ENCODE results near the gene MYO1F.

Gene MYO1F

DNA sequence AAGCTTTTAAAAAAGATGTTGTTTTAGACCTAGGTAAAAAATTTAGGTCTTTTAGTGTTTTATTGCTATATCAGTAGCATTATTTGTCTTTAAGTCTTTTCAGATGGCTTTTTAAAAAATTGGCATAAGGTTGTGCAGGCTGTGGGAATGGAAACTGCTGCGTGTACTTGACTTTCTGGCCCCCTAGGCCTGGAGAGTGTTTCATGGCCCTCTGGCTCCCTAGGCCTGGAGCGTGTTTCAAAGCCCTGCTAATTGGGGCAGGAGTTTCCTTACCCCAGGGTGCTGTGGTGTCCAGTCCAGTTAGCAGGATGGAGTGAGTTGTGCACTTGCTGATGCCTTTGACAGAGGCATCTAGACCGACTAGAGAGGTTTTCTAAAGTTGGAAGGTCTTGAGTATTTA lies 98.6 kb downstream of the MYO1F start:
- Histone ChIP-seq H4K20me1 (peaks cover 100% of the 10 kb centered on the region), H3K36me3 (peaks cover 100% of the 10 kb centered on the region), H3K27ac (no peak overlapping the region), H3K4me2 (no peak overlapping the region), H3K9me3 (no peaks in the 10 kb centered on the region), H3K4me1 (peaks cover 26% of the 10 kb centered on the region), H3K27me3 (no peaks in the 10 kb centered on the region), H3K4me3 (no peak overlapping the region), H3K9ac (no peak overlapping the region; the same call in 1 of the 2 replicates)
- no peak for TF ChIP-seq Cebpa-rat (IDR thresholded peaks at IDR 0.05)

- Histone ChIP-seq H3K9ac (no peak overlapping the region; the same call in 1 of the 2 replicates), H3K36me3 (peaks cover 99% of the 10 kb centered on the region), H3K27ac (no peak overlapping the region), H3K4me1 (peaks cover 33% of the 10 kb centered on the region), H3K4me2 (no peak overlapping the region), H3K9me3 (no peaks in the 10 kb centered on the region), H4K20me1 (peaks cover 100% of the 10 kb centered on the region), H3K4me3 (no peak overlapping the region), H3K27me3 (no peaks in the 10 kb centered on the region)
- no peak for TF ChIP-seq Cebpa-rat (IDR thresholded peaks at IDR 0.05)
Measured at GRCh38 chr19:8477889-8478288, 99.4 kb downstream of the MYO1F start.

GRCh38 chr19:8476524-8476923 lies 100.7 kb downstream of the MYO1F start:
- peaks cover 100% of the 10 kb centered on the region for H4K20me1 ChIP-seq
- no peak for TF ChIP-seq Cebpa-rat (IDR thresholded peaks at IDR 0.05)
- H3K4me3 ChIP-seq: no peak overlapping the region
- H3K4me1 ChIP-seq: peaks cover 47% of the 10 kb centered on the region
- H3K27ac ChIP-seq: no peak overlapping the region
- H3K27me3 ChIP-seq: no peaks in the 10 kb centered on the region
- H3K9ac ChIP-seq: no peak overlapping the region
- H3K4me2 ChIP-seq: no peak overlapping the region
- peaks cover 99% of the 10 kb centered on the region for H3K36me3 ChIP-seq
- H3K9me3 ChIP-seq: no peaks in the 10 kb centered on the region

DNA sequence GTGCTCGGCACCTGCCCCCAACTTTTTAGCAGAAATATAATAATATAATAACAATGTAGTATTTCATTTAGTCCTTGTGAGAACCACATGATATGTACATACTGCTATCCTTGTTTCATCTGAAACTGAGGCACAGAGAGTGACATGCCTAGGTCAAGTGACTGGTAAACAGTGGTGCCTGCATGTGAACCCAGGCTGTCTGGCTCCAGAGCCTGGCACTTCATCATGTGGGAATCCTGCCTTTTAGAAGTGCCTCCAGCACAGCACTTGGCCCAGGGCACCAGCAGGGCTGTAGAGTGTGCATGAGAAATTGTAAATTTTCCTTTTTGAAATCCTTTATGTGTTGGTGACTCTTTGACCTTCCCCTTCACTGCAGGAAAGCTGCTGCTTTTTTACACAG lies 102.2 kb downstream of the MYO1F start:
- no peak for TF ChIP-seq Cebpa-rat (IDR thresholded peaks at IDR 0.05)
- H3K36me3 ChIP-seq: peaks cover 99% of the 10 kb centered on the region
- H3K4me2 ChIP-seq: peak overlapping the region; percentile 65

GRCh38 chr19:8473648-8474476 lies 103.4 kb downstream of the MYO1F start:
- peaks cover 73% of the 10 kb centered on the region for H3K4me1 ChIP-seq
- H3K36me3 ChIP-seq: peaks cover 99% of the 10 kb centered on the region
- TF ChIP-seq Cebpa-rat (IDR thresholded peaks at IDR 0.05): no peak
- H3K4me2 ChIP-seq: peak overlapping the region; percentile 65
- peak overlapping the region; percentile 19 for H3K27ac ChIP-seq
- no peak overlapping the region for H3K4me3 ChIP-seq
- no peak overlapping the region for H3K9ac ChIP-seq
- H4K20me1 ChIP-seq: peaks cover 100% of the 10 kb centered on the region
- no peaks in the 10 kb centered on the region for H3K9me3 ChIP-seq
- H3K27me3 ChIP-seq: no peaks in the 10 kb centered on the region

More for the DNA sequence above, 102.2 kb downstream of the MYO1F start:
- Histone ChIP-seq H3K4me1 (peaks cover 62% of the 10 kb centered on the region), H3K9me3 (no peaks in the 10 kb centered on the region), H3K27ac (peak overlapping the region; percentile 16), H4K20me1 (peaks cover 100% of the 10 kb centered on the region), H3K27me3 (no peaks in the 10 kb centered on the region), H3K4me3 (no peak overlapping the region), H3K9ac (peak overlapping the region; percentile 4; the same call in 1 of the 2 replicates)

All from BLaER1 (cell line).